ENCODE measurements around the gene WDR38. TPM values are rescaled to one million over a fixed set of nuclear protein-coding genes. Genes with fewer than 3 reads are reported as not detected.
A peak's percentile ranks its signal among the peaks of the same experiment; 100 is the strongest.

The WDR38 gene
- total and polyA plus RNA-seq, 4 donors = 0.59 to 10.8 (median 6.9) TPM

DNA sequence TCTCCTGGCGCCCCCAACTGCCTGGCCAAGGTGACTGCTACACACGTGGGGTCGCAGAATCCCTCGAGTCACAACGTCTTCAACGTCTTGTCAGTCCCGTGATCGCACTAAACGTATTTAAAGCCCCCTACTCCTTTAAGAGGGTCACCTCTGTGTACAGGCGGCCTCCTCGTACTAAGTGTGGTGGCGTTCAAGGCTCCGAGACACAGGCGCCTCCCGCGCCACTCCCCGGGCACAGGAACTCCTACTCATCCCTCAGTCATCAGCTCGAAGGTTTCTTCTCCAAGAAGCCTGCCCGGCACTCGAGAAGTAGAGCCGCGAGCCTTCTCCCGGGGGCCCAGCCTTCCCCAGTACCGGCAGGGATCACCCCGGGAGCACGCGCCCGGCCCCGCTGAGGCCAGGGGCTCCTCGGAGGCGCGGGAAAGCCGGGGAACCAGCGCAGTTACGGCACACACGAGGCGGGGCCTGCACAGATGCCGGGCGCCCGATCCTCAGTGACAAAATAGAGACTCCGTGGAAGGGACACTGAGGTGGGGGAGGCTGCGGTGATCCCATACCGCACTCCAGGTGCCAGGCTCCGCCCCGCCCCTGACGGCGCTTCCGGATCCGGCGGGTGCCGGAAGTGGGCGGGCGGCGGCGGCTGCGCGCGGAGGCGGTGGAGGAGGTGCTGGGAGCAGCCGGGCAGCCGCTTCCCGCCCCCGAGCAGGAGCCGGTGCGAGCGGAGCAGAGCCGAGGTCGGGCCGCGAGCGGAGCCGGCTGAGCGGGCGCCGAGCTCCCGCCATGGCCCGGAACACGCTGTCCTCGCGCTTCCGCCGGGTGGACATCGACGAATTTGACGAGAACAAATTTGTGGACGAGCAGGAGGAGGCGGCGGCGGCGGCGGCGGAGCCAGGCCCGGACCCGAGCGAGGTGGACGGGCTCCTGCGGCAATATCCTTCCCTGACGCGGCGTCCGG is 15.5 kb downstream of the WDR38 start:
- under 1% methylated on average over 101 of the region's 101 CpGs for WGBS (ENCODE audit: insufficient coverage)
- Histone ChIP-seq H3K36me3 (ENCODE audit: control insufficient read depth, insufficient read depth, low read length) (peaks cover 26% of the 10 kb centered on the region), H3K4me3 (ENCODE audit: low read depth, low read length) (peak overlapping the region; percentile 98), H3K4me1 (ENCODE audit: control insufficient read depth, insufficient read depth, low read length) (peaks cover 30% of the 10 kb centered on the region), H3K9me3 (ENCODE audit: control insufficient read depth, insufficient read depth, low read length) (no peaks in the 10 kb centered on the region), H3K27me3 (ENCODE audit: control insufficient read depth, insufficient read depth, low read length) (no peaks in the 10 kb centered on the region), H3K27ac (ENCODE audit: low read depth, low read length) (peak overlapping the region; percentile 80)
- peak; percentile 57 to 95 (median 80) for DNase-seq (ENCODE audit: low read depth in 4 of 6, low spot score in 6 of 6)

- no peak for DNase-seq (ENCODE audit: low read depth in 4 of 6, low spot score in 6 of 6)
- H3K36me3 ChIP-seq (ENCODE audit: control insufficient read depth, insufficient read depth, low read length) = peaks cover 34% of the 10 kb centered on the region
- WGBS (ENCODE audit: insufficient coverage) = under 1% methylated on average over 37 of the region's 41 CpGs
- no peaks in the 10 kb centered on the region for H3K9me3 ChIP-seq (ENCODE audit: control insufficient read depth, insufficient read depth, low read length)
- no peaks in the 10 kb centered on the region for H3K27me3 ChIP-seq (ENCODE audit: control insufficient read depth, insufficient read depth, low read length)
- H3K4me1 ChIP-seq (ENCODE audit: control insufficient read depth, insufficient read depth, low read length) = peaks cover 30% of the 10 kb centered on the region
- H3K4me3 ChIP-seq (ENCODE audit: low read depth, low read length) = peak overlapping the region; percentile 98
- H3K27ac ChIP-seq (ENCODE audit: low read depth, low read length) = peak overlapping the region; percentile 43
Measured at GRCh38 chr9:124869466-124869985, 16.3 kb downstream of the WDR38 start.

DNA sequence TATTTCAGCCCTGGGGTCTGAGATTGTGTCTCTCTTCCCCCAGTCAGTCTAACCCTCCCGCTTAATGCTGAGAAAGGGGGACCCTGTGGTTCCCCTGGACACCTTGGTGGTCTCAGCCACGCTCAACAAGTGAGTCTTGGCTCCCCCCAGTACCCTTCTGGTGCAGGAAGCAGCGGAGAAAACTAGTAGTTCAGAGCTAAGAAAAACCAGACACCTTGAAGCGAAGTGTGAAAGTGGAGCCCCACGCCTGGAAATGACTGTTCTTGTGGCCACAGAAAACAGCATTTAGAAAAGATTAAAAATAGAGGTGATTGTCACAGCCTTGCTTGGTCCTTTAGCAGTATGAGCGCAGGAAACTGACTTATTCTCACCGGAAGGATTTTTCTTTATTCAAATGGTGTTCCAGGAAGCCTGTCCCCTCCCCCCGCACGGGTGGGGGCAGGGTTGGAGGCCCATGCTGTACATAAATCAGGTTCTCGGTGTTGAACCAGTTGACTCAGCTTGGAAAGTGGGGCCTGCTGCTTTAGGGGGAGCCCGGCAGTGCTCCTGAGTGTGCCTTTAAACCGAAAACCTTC is 16.8 kb downstream of the WDR38 start:
- Histone ChIP-seq H3K4me3 (ENCODE audit: low read depth, low read length) (peak overlapping the region; percentile 98), H3K36me3 (ENCODE audit: control insufficient read depth, insufficient read depth, low read length) (peaks cover 39% of the 10 kb centered on the region), H3K27ac (ENCODE audit: low read depth, low read length) (peak overlapping the region; percentile 4), H3K27me3 (ENCODE audit: control insufficient read depth, insufficient read depth, low read length) (no peaks in the 10 kb centered on the region), H3K4me1 (ENCODE audit: control insufficient read depth, insufficient read depth, low read length) (peaks cover 30% of the 10 kb centered on the region), H3K9me3 (ENCODE audit: control insufficient read depth, insufficient read depth, low read length) (no peaks in the 10 kb centered on the region)
- DNase-seq (ENCODE audit: low read depth in 4 of 6, low spot score in 6 of 6) = no peak
- WGBS (ENCODE audit: insufficient coverage) = 9% methylated on average over 11 of the region's 12 CpGs

DNA sequence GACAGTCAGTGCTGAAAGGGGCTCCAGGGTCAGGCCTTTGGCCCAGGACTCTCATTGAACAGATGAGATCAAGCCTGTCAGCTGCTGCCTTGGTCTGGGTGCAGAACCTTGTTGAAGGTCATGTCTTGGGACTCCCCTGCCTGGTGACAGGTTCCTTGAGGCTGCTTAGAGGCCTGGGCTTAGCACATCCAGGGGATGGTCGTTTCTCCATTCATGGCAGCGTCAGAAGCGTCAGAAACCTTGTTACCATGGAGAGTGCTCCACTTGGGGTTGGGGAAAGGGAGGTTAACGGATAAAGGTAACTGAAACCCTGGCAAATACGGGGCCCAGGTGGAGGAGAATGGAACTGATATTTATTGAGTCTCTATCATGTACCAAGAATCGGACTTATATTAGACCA is 17.5 kb downstream of the WDR38 start:
- Histone ChIP-seq H3K27me3 (ENCODE audit: control insufficient read depth, insufficient read depth, low read length) (no peaks in the 10 kb centered on the region), H3K27ac (ENCODE audit: low read depth, low read length) (no peak overlapping the region), H3K4me3 (ENCODE audit: low read depth, low read length) (peak overlapping the region; percentile 98), H3K36me3 (ENCODE audit: control insufficient read depth, insufficient read depth, low read length) (peaks cover 46% of the 10 kb centered on the region), H3K4me1 (ENCODE audit: control insufficient read depth, insufficient read depth, low read length) (peaks cover 30% of the 10 kb centered on the region), H3K9me3 (ENCODE audit: control insufficient read depth, insufficient read depth, low read length) (no peaks in the 10 kb centered on the region)
- DNase-seq (ENCODE audit: low read depth in 4 of 6, low spot score in 6 of 6) = no peak
- 65% methylated on average over 6 of the region's 6 CpGs for WGBS (ENCODE audit: insufficient coverage)

DNA sequence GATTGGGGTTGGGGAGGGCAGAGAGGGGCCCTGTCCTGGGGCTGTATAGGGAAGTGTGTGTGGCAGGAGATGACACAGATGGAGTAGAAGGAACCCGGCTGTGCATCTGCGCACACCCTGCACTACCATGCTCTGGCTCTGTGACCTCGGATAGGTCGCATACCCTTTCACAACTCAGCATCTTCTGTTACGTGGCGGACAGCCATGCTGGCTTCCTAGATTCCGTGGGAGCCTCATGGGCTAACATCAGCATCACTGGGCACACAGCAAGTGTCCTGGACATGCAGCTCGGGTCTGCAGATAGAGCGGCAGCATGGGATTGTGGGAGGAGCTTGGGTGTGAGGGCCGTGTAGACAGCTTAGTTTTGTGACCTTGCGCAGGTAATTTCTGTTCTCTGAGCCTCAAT is 17.9 kb downstream of the WDR38 start:
- Histone ChIP-seq H3K9me3 (ENCODE audit: control insufficient read depth, insufficient read depth, low read length) (no peaks in the 10 kb centered on the region), H3K27ac (ENCODE audit: low read depth, low read length) (no peak overlapping the region), H3K36me3 (ENCODE audit: control insufficient read depth, insufficient read depth, low read length) (peaks cover 50% of the 10 kb centered on the region), H3K4me3 (ENCODE audit: low read depth, low read length) (no peak overlapping the region), H3K4me1 (ENCODE audit: control insufficient read depth, insufficient read depth, low read length) (peaks cover 30% of the 10 kb centered on the region), H3K27me3 (ENCODE audit: control insufficient read depth, insufficient read depth, low read length) (no peaks in the 10 kb centered on the region)
- WGBS (ENCODE audit: insufficient coverage) = 84% methylated on average over 11 of the region's 11 CpGs
- no peak for DNase-seq (ENCODE audit: low read depth in 4 of 6, low spot score in 6 of 6)

DNA sequence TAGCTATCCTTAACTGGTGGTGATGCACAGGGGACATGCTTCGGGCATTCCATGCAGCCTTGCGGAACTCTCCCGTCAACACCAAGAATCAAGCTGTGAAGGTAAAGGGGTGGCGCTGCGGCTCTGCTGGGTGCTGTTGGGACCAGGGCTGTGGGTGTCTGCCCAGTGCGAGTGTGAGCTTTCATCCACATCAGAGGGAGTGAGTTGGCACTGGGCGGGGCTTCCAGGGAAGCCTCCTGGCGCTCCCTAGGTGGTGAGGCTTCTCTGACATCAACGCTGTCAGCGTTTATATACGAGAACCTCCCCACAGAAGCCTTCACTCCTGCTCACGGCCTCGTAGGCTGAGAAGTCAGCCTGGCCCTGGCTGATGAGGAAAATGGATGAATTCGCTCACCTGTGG is 20.4 kb downstream of the WDR38 start:
- Histone ChIP-seq H3K27ac (ENCODE audit: low read depth, low read length) (no peak overlapping the region), H3K27me3 (ENCODE audit: control insufficient read depth, insufficient read depth, low read length) (no peaks in the 10 kb centered on the region), H3K4me1 (ENCODE audit: control insufficient read depth, insufficient read depth, low read length) (peaks cover 21% of the 10 kb centered on the region), H3K4me3 (ENCODE audit: low read depth, low read length) (no peak overlapping the region), H3K9me3 (ENCODE audit: control insufficient read depth, insufficient read depth, low read length) (no peaks in the 10 kb centered on the region), H3K36me3 (ENCODE audit: control insufficient read depth, insufficient read depth, low read length) (peaks cover 70% of the 10 kb centered on the region)
- WGBS (ENCODE audit: insufficient coverage) = 100% methylated on average over 7 of the region's 14 CpGs
- no peak for DNase-seq (ENCODE audit: low read depth in 4 of 6, low spot score in 6 of 6)

DNA sequence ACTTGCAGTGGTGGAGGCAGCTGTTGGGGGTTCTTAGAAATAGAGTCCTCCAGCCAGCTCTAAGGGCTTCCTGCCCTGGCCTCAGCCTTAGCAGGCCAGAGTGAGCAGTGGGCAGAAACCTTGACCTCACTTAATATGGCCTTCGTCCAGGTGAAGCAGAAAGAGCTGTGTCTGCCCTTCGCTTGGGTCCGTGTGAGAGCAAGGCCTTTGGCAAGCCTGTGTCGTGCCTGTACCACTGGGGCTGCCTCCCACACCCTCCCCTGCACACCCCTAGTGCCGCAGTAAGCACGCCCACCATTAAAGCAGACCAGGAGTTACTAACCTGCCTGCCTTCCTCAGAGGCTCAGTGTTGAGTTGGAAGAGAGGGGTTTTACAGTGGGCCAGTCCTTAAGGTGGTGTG is 22.2 kb downstream of the WDR38 start:
- H3K4me3 ChIP-seq (ENCODE audit: low read depth, low read length) = no peak overlapping the region
- H3K4me1 ChIP-seq (ENCODE audit: control insufficient read depth, insufficient read depth, low read length) = peaks cover 10% of the 10 kb centered on the region
- no peaks in the 10 kb centered on the region for H3K27me3 ChIP-seq (ENCODE audit: control insufficient read depth, insufficient read depth, low read length)
- H3K27ac ChIP-seq (ENCODE audit: low read depth, low read length) = no peak overlapping the region
- no peaks in the 10 kb centered on the region for H3K9me3 ChIP-seq (ENCODE audit: control insufficient read depth, insufficient read depth, low read length)
- DNase-seq (ENCODE audit: low read depth in 4 of 6, low spot score in 6 of 6) = no peak
- WGBS (ENCODE audit: insufficient coverage) = 91% methylated on average over 4 of the region's 6 CpGs
- H3K36me3 ChIP-seq (ENCODE audit: control insufficient read depth, insufficient read depth, low read length) = peaks cover 74% of the 10 kb centered on the region

DNA sequence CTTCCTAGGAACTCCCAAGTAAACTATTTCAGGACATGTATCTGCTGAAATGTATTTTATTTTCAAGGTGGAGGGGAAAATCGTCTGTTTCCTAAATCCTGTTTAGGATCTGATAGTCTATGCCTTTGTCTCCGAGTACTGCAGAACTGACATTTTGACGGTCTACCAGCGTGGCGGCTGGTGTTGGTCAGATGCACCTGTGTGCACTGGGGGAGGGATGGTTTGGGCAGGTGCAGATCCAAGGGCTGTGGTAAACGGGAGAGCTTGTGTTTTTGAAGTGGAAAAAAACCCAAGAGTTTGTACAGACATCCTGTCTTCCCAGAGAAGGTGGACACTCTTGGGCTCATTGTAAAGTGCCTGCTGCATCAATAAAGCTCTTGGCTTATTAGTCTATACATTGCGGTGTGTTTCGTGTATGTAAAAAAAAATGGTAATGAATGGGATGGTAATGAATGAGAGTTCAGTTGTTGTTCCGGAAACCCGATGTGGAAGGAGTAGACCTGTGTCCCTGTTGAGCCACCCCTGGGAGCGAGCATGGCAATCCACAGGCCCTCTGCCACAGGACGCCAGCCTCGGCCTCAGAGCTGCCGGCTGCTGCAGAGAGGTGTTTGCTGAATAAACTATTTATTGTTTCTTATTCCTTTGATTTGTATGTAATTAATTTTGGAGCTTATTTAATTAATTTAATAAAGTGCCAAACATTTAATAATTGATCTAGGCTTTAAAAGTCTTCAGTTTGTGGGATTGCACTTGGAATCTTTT is 23.9 kb downstream of the WDR38 start:
- H3K4me1 ChIP-seq (ENCODE audit: control insufficient read depth, insufficient read depth, low read length) = no peaks in the 10 kb centered on the region
- peaks cover 78% of the 10 kb centered on the region for H3K36me3 ChIP-seq (ENCODE audit: control insufficient read depth, insufficient read depth, low read length)
- DNase-seq (ENCODE audit: low read depth in 4 of 6, low spot score in 6 of 6) = no peak
- 86% methylated on average over 10 of the region's 14 CpGs for WGBS (ENCODE audit: insufficient coverage)
- H3K4me3 ChIP-seq (ENCODE audit: low read depth, low read length) = no peak overlapping the region
- H3K27ac ChIP-seq (ENCODE audit: low read depth, low read length) = no peak overlapping the region
- no peaks in the 10 kb centered on the region for H3K27me3 ChIP-seq (ENCODE audit: control insufficient read depth, insufficient read depth, low read length)
- no peaks in the 10 kb centered on the region for H3K9me3 ChIP-seq (ENCODE audit: control insufficient read depth, insufficient read depth, low read length)

DNA sequence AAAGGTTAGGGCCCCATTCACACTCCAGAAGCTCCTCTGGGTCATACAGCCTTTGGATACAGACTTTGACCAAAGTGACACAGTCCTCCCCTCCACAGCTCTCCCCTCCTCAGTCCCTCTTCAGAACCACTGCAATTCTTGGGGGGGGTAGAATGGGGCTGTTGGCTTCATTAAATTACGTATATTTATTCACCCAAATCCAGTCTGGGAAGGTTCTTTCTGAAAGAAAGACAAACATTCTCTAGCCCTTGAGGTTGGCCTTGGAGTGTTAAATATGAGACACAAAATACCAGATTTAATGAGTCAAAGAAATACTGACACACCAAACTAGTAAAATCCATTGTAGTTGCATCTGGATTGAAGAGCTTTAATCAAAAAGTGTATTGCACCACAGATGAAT is 24.8 kb downstream of the WDR38 start:
- DNase-seq (ENCODE audit: low read depth in 4 of 6, low spot score in 6 of 6) = no peak
- Histone ChIP-seq H3K36me3 (ENCODE audit: control insufficient read depth, insufficient read depth, low read length) (peaks cover 80% of the 10 kb centered on the region), H3K27ac (ENCODE audit: low read depth, low read length) (no peak overlapping the region), H3K27me3 (ENCODE audit: control insufficient read depth, insufficient read depth, low read length) (no peaks in the 10 kb centered on the region), H3K4me1 (ENCODE audit: control insufficient read depth, insufficient read depth, low read length) (no peaks in the 10 kb centered on the region), H3K9me3 (ENCODE audit: control insufficient read depth, insufficient read depth, low read length) (no peaks in the 10 kb centered on the region), H3K4me3 (ENCODE audit: low read depth, low read length) (no peak overlapping the region)
- no CpG with 5 or more reads among the region's 1 CpG for WGBS (ENCODE audit: insufficient coverage)
